Sigmoid colon (tissue), 7 donors: ENCODE measurements around the gene COX4I1. TPM values are rescaled to one million over a fixed set of nuclear protein-coding genes. Genes with fewer than 3 reads are reported as not detected.
A peak's percentile ranks its signal among the peaks of the same experiment; 100 is the strongest.

Source experiments
- DNase-seq: peaks from one replicate; pipeline ENCODE4 v3.0.0-alpha.2; 2019
- H3K27ac ChIP-seq, 4 donors: fragments of 200-600 bp; sonication (generic); one replicate each; pipeline ENCODE4 v1.5.1; 2016 to 2019; ENCODE audit warnings: mild to moderate bottlenecking in 1 of 4
- H3K27me3 ChIP-seq, 3 donors: fragments of 200-600 bp; sonication (generic); one replicate each; pipeline ENCODE4 v1.5.1; 2019; ENCODE audit warnings: mild to moderate bottlenecking in 1 of 3
- H3K36me3 ChIP-seq, 4 donors: fragments of 200-600 bp; sonication (generic); one replicate each; pipeline ENCODE4 v1.5.1; 2016 to 2019
- H3K4me1 ChIP-seq, 4 donors: fragments of 200-600 bp; sonication (generic); one replicate each; pipeline ENCODE4 v1.5.1; 2017 to 2019
- H3K4me3 ChIP-seq, 4 donors: fragments of 200-600 bp; sonication (generic); one replicate each; pipeline ENCODE4 v1.5.1; 2017 to 2019; ENCODE audit warnings: mild to moderate bottlenecking in 2 of 4, moderate library complexity in 1 of 4
- H3K9me3 ChIP-seq, 4 donors: fragments of 200-600 bp in 3 of 4; sonication (generic) in 3 of 4; one replicate each; pipeline versions ENCODE4 v1.5.1 to v1.6.1; 2013 to 2019
- CTCF ChIP-seq, 4 experiments: fragments of 450-650 bp in 3 of 4; fragments of 200-600 bp in 1 of 4; IDR thresholded peaks; one replicate each; pipeline ENCODE4 v1.5.1; 2016 to 2019; ENCODE audit warnings: antibody characterized with exemption in 4 of 4, mild to moderate bottlenecking in 3 of 4, moderate library complexity in 2 of 4
- EP300 ChIP-seq, 4 donors: sonication (generic); formaldehyde crosslinking; IDR thresholded peaks; one replicate each; pipeline ENCODE4 v1.6.1; 2017; ENCODE audit warnings: antibody characterized with exemption in 4 of 4
- POLR2A ChIP-seq, 2 donors: fragments of 450-650 bp; IDR thresholded peaks; one replicate each; pipeline ENCODE4 v1.6.1; 2016; ENCODE audit warnings: antibody characterized with exemption in 2 of 2, mild to moderate bottlenecking in 2 of 2, moderate library complexity in 2 of 2
- POLR2AphosphoS5 ChIP-seq, 4 donors: sonication (generic); formaldehyde crosslinking; IDR thresholded peaks; one replicate each; pipeline ENCODE4 v1.6.1; 2017; ENCODE audit warnings: antibody characterized with exemption in 4 of 4
- WGBS, 2 donors: extraction: QIAGEN DNeasy Blood & Tissue Kit; methylation state at CpG; one replicate each; pipeline ENCODE4 v1.1.7; 2013; 5-methylcytosine and 5-hydroxymethylcytosine counted together
- intact Hi-C: fragments of 100-400 bp; cut with DNase I; formaldehyde crosslinking; loops from one replicate; pipeline ENCODE4 v1.15.1; 2023
- polyA plus RNA-seq, 3 donors: library from polyadenylated mRNA; stranded (reverse); fragments of 200-250 nt; gene quantifications; one replicate each; pipeline ENCODE4 v1.2.3, GENCODE V29; 2013
- total RNA-seq, 4 donors: library from RNA; depleted of rRNA; stranded (reverse); fragments of >200 nt; gene quantifications; one replicate each; pipeline ENCODE4 v1.1.0, GENCODE V29; 2016
- donor health status: healthy with polysubstance abuse.
- donor health status: Bipolar disorder and iron deficiency.
- donor health status: healthy.

Gene COX4I1
- total and polyA plus RNA-seq, 7 donors, result 700 to 1,922 (median 868) TPM

DNA sequence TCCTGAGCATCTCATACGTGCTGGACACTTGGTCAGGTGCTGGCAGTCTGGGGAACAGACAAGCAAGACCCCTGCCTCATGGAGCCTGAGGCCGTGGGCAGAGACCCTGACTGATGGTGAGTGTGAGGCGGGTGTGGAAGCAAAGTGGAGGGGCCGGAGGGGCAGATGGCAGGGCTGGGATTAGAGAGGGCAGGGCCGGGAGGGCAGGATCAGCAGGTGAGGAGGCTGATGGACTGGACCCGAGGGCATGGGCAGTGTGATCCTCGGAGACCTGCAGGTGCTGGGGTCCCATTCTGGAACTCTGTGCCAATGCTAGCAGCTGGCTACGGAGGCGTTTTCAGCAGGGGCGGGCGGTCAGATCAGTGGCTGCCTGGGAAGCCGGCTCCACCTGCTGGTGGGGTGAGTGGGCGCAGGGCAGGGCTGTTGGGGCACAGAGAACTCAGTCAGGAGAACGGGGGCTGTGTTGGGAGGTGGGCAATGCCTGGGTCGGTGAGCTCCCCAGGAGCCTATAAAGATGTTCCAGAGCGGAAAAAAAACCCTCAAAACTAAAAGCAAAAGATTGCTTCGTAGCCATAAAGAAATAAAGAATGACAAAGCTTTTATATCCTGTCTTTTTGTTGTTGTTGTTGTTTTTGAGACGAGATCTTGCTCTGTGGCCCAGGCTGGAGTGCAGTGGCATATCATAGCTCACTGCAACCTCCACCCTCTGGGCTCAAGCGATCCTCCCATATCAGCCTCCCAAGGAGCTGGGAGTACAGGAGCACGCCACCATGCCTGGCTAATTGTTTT lies 39.7 kb upstream of the COX4I1 start:
- TF ChIP-seq EP300 (IDR thresholded peaks at IDR 0.05), result no peak
- TF ChIP-seq CTCF (IDR thresholded peaks at IDR 0.05), result peak in 1 of 4 experiments; percentile 13
- H3K9me3 ChIP-seq, result no peaks in the 10 kb centered on the region
- 31 to 64% methylated on average over 20 of the region's 20 CpGs for WGBS, 2 donors
- H3K36me3 ChIP-seq, result no peaks in the 10 kb centered on the region
- no peak for DNase-seq
- no peak overlapping the region for H3K4me3 ChIP-seq
- H3K4me1 ChIP-seq, result no peaks in the 10 kb centered on the region
- intact Hi-C loops, result no loop called here
- no peak overlapping the region for H3K27ac ChIP-seq
- H3K27me3 ChIP-seq, result peaks cover 0 to 16% (median 0%) of the 10 kb centered on the region in 3 donors

DNA sequence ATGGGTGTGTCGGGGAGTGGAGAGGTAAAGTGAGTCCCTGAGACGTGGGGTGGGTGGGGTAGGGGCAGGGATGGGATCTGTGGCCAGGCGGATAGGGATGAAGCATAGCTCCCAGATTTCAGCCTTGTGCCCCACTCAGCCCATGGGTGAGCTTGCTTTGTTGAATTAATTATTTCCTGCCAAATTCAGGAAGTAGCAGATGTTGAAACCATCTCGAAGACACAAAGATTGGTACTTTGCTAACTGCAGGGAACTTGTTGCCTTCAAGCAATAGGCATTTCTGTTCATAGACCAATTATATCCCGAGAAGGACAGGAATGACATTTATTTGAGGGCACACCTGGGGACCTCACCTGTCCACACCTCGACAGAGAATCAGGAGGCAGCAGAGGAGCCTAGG lies 37.6 kb upstream of the COX4I1 start:
- 53 to 56% methylated on average over 6 of the region's 6 CpGs for WGBS, 2 donors
- Histone ChIP-seq H3K27ac (no peak overlapping the region), H3K4me1 (no peaks in the 10 kb centered on the region), H3K9me3 (no peaks in the 10 kb centered on the region), H3K27me3 (peaks cover 0 to 19% (median 0%) of the 10 kb centered on the region in 3 donors), H3K4me3 (no peak overlapping the region), H3K36me3 (no peaks in the 10 kb centered on the region)
- intact Hi-C loops, result no loop called here
- no peak for DNase-seq
- TF ChIP-seq POLR2AphosphoS5 (IDR thresholded peaks at IDR 0.05) (no peak), EP300 (IDR thresholded peaks at IDR 0.05) (no peak), CTCF (IDR thresholded peaks at IDR 0.05) (no peak), POLR2A (IDR thresholded peaks at IDR 0.05) (no peak)

DNA sequence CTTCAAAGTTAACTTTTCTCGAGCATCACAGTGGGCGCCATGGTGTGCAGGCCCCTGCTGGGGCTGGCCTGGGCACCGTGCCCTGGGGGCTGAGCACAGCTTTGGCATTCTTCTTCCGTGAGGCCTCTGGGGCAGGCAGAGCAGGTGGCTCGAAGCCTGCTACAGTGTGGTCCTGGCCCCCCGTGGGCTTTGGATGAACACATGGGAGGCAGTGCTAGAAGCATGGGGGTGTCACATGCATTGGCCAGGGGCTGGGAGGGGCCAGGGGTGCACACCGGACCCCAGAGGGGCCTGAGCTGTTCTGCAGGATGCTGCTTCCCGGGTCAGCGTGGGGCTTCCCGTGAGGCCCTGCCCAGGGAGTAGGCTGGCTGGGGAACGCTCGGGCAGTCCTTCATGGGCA lies 36.5 kb upstream of the COX4I1 start:
- H3K36me3 ChIP-seq, result no peaks in the 10 kb centered on the region
- intact Hi-C loops, result no loop called here
- no peak overlapping the region for H3K4me3 ChIP-seq
- H3K27me3 ChIP-seq, result peaks cover 0 to 19% (median 0%) of the 10 kb centered on the region in 3 donors
- H3K27ac ChIP-seq, result no peak overlapping the region
- 83 to 86% methylated on average over 12 of the region's 12 CpGs for WGBS, 2 donors
- TF ChIP-seq POLR2A (IDR thresholded peaks at IDR 0.05) (no peak), EP300 (IDR thresholded peaks at IDR 0.05) (no peak), CTCF (IDR thresholded peaks at IDR 0.05) (no peak), POLR2AphosphoS5 (IDR thresholded peaks at IDR 0.05) (no peak)
- no peak for DNase-seq
- no peaks in the 10 kb centered on the region for H3K9me3 ChIP-seq
- H3K4me1 ChIP-seq, result no peaks in the 10 kb centered on the region

- no peak overlapping the region for H3K4me3 ChIP-seq
- no peaks in the 10 kb centered on the region for H3K9me3 ChIP-seq
- no peak overlapping the region for H3K27ac ChIP-seq
- no peaks in the 10 kb centered on the region for H3K4me1 ChIP-seq
- intact Hi-C loops, result no loop called here
- 73 to 85% methylated on average over 2 of the region's 2 CpGs for WGBS, 2 donors
- TF ChIP-seq POLR2A (IDR thresholded peaks at IDR 0.05), result no peak
- TF ChIP-seq POLR2AphosphoS5 (IDR thresholded peaks at IDR 0.05), result no peak
- TF ChIP-seq EP300 (IDR thresholded peaks at IDR 0.05), result no peak
- TF ChIP-seq CTCF (IDR thresholded peaks at IDR 0.05), result no peak
- H3K36me3 ChIP-seq, result no peaks in the 10 kb centered on the region
- peaks cover 0 to 19% (median 0%) of the 10 kb centered on the region in 3 donors for H3K27me3 ChIP-seq
- DNase-seq, result no peak
Observed at GRCh38 chr16:85763616-85764015, 35.9 kb upstream of the COX4I1 start.

- Histone ChIP-seq H3K4me1 (no peaks in the 10 kb centered on the region), H3K27ac (no peak overlapping the region), H3K4me3 (no peak overlapping the region), H3K36me3 (no peaks in the 10 kb centered on the region), H3K27me3 (peaks cover 0 to 7% (median 0%) of the 10 kb centered on the region in 3 donors), H3K9me3 (no peaks in the 10 kb centered on the region)
- DNase-seq, result no peak
- TF ChIP-seq POLR2A (IDR thresholded peaks at IDR 0.05), result no peak
- TF ChIP-seq POLR2AphosphoS5 (IDR thresholded peaks at IDR 0.05), result no peak
- no peak for TF ChIP-seq EP300 (IDR thresholded peaks at IDR 0.05)
- TF ChIP-seq CTCF (IDR thresholded peaks at IDR 0.05), result no peak
- intact Hi-C loops, result no loop called here
- WGBS, 2 donors, result 52 to 69% methylated on average over 8 of the region's 8 CpGs
Observed at GRCh38 chr16:85765211-85765610, 34.3 kb upstream of the COX4I1 start.
